T follicular helper cell (primary cell): ENCODE results near the gene TMEM212.

Source experiments
- DNase-seq: peaks from one replicate; pipeline ENCODE4 v3.0.0-alpha.2; 2020; ENCODE audit warnings: low read depth

TMEM212 gene

GRCh38 chr3:171834461-171834801 lies 8.7 kb upstream of the TMEM212 start:
- no peak for DNase-seq

- DNase-seq = no peak
Observed at GRCh38 chr3:171835116-171835515, 8.0 kb upstream of the TMEM212 start.

- DNase-seq = no peak
Observed at GRCh38 chr3:171835613-171836012, 7.5 kb upstream of the TMEM212 start.

GRCh38 chr3:171836855-171837254 lies 6.3 kb upstream of the TMEM212 start:
- DNase-seq = no peak

- DNase-seq = no peak
Observed at GRCh38 chr3:171837698-171838097, 5.5 kb upstream of the TMEM212 start.

- no peak for DNase-seq
Observed at GRCh38 chr3:171838218-171838720, 4.9 kb upstream of the TMEM212 start.

- DNase-seq = no peak
Observed at GRCh38 chr3:171839270-171839669, 3.9 kb upstream of the TMEM212 start.

- no peak for DNase-seq
Observed at GRCh38 chr3:171840445-171840810, 2.7 kb upstream of the TMEM212 start.

GRCh38 chr3:171840811-171841619 lies 2.1 kb upstream of the TMEM212 start:
- no peak for DNase-seq

GRCh38 chr3:171841620-171842000 lies 1.5 kb upstream of the TMEM212 start:
- DNase-seq = no peak

GRCh38 chr3:171844873-171845272 lies 1.7 kb downstream of the TMEM212 start:
- DNase-seq = no peak

GRCh38 chr3:171845481-171846284 lies 2.5 kb downstream of the TMEM212 start:
- no peak for DNase-seq

- DNase-seq = no peak
Observed at GRCh38 chr3:171846597-171846996, 3.4 kb downstream of the TMEM212 start.

GRCh38 chr3:171847133-171847532 lies 4.0 kb downstream of the TMEM212 start:
- no peak for DNase-seq

- DNase-seq = no peak
Observed at GRCh38 chr3:171847595-171848259, 4.6 kb downstream of the TMEM212 start.

GRCh38 chr3:171849617-171850319 lies 6.6 kb downstream of the TMEM212 start:
- DNase-seq = no peak

GRCh38 chr3:171850320-171850959 lies 7.3 kb downstream of the TMEM212 start:
- no peak for DNase-seq

- DNase-seq = no peak
Observed at GRCh38 chr3:171850960-171851659, 8.0 kb downstream of the TMEM212 start.

GRCh38 chr3:171851660-171852058 lies 8.5 kb downstream of the TMEM212 start:
- DNase-seq = no peak

GRCh38 chr3:171854649-171855305 lies 11.6 kb downstream of the TMEM212 start:
- no peak for DNase-seq
